Neural cell (in vitro differentiated cells): ENCODE data around the gene SLC9C1.

ENCODE experiments used
- CTCF ChIP-seq: fragments of 450-650 bp; IDR thresholded peaks from 2 replicates; pipeline ENCODE4 v1.5.1; 2014; ENCODE audit warnings: antibody characterized with exemption, mild to moderate bottlenecking, moderate library complexity; ENCODE audit not compliant: poor library complexity, severe bottlenecking
- EP300 ChIP-seq: fragments of 450-650 bp; conservative IDR thresholded peaks from 2 replicates; pipeline ENCODE4 v1.6.1; 2014; ENCODE audit warnings: antibody characterized with exemption, mild to moderate bottlenecking, moderate library complexity; ENCODE audit not compliant: poor library complexity, severe bottlenecking
- EZH2 ChIP-seq: fragments of 200-600, 300-800 bp; shearing (Covaris generic), sonication (generic); IDR thresholded peaks from 2 replicates; pipeline ENCODE4 v1.6.1; 2014; ENCODE audit warnings: antibody characterized with exemption, low read length, borderline replicate concordance, mild to moderate bottlenecking; ENCODE audit not compliant: insufficient read depth, poor library complexity, severe bottlenecking
- POLR2AphosphoS5 ChIP-seq: IDR thresholded peaks from 2 replicates; pipeline ENCODE4 v1.6.1; 2012
- RAD21 ChIP-seq: fragments of 450-650 bp; conservative IDR thresholded peaks from 2 replicates; pipeline ENCODE4 v1.6.1; 2014; ENCODE audit warnings: antibody characterized with exemption, mild to moderate bottlenecking, moderate library complexity
- REST ChIP-seq: IDR thresholded peaks from 2 replicates; pipeline ENCODE4 v1.6.1; 2012; ENCODE audit warnings: borderline replicate concordance

GRCh38 chr3:112338727-112339056 lies 44.7 kb upstream of the SLC9C1 start:
- no peak for TF ChIP-seq CTCF
- TF ChIP-seq RAD21: no peak
- no peak for TF ChIP-seq EP300
- no peak for TF ChIP-seq POLR2AphosphoS5
- TF ChIP-seq REST: no peak
- TF ChIP-seq EZH2: no peak
